NCI-H69 (cell line): ENCODE results near the gene CLMN.

Source experiments
- DNase-seq: peaks from one replicate; lab custom pipeline; 2025; lab: John Stamatoyannopoulos, UW

The CLMN gene, protein sequence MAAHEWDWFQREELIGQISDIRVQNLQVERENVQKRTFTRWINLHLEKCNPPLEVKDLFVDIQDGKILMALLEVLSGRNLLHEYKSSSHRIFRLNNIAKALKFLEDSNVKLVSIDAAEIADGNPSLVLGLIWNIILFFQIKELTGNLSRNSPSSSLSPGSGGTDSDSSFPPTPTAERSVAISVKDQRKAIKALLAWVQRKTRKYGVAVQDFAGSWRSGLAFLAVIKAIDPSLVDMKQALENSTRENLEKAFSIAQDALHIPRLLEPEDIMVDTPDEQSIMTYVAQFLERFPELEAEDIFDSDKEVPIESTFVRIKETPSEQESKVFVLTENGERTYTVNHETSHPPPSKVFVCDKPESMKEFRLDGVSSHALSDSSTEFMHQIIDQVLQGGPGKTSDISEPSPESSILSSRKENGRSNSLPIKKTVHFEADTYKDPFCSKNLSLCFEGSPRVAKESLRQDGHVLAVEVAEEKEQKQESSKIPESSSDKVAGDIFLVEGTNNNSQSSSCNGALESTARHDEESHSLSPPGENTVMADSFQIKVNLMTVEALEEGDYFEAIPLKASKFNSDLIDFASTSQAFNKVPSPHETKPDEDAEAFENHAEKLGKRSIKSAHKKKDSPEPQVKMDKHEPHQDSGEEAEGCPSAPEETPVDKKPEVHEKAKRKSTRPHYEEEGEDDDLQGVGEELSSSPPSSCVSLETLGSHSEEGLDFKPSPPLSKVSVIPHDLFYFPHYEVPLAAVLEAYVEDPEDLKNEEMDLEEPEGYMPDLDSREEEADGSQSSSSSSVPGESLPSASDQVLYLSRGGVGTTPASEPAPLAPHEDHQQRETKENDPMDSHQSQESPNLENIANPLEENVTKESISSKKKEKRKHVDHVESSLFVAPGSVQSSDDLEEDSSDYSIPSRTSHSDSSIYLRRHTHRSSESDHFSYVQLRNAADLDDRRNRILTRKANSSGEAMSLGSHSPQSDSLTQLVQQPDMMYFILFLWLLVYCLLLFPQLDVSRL

DNA sequence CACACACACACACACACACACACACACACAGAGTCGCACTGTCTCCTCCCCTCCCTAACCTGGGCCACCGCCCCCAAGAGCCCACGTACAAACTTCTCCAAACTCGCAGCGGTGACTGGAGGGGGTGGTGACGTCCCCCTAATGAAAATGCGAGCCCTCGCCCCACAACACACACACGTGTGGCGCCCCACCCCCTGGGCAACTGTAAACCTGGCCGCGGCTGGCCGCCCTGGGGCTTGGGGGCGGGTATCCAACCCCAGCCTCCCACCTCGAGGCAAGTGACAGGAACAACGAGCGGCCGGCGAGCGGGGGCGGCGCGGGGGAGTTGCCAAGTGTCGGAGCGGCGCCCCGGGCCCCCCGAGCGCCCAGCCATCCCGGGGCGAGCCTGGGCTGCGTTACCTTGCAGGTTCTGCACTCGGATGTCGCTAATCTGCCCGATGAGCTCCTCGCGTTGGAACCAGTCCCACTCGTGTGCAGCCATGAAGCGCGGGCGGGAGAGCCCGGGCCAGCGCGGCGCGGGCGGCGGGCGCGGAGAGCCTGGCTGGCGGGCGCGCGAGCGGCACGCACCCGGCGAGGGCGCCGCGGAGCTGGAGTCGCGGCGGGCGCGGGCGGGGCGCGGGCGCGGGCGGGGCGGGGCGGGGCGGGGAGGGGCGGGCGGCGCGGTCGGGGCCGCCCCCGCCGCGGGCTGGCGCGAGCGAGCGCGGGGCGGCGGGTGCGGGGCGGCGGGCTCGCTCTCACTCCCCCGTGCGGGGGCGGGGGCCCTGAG, at the start of gene CLMN:
Gene CLMN (minus strand): TSS at position 597 of the 766 bp plus-strand sequence. CDS start 116 bp downstream, at position 481.
- peak; percentile 79 for DNase-seq

DNA sequence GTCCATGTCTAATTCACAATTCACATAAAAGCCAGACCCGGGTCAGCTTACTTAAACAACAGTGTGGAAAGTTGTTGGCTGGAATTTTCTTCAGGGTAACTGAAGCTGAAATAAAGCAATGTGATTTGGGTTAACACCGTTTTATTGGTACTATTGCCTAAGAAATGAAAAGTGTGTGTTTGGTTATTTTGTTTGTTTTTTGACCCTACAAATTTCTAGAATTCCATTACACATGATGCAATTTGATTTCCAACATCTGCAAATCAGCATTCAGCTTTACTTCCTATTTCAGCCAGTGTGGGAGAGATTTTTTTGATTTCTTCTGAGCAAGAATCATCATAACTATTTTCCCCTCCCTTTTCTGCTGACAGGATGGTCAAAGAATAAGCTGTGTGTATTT, 45.7 kb upstream of the CLMN start:
- no peak for DNase-seq

DNA sequence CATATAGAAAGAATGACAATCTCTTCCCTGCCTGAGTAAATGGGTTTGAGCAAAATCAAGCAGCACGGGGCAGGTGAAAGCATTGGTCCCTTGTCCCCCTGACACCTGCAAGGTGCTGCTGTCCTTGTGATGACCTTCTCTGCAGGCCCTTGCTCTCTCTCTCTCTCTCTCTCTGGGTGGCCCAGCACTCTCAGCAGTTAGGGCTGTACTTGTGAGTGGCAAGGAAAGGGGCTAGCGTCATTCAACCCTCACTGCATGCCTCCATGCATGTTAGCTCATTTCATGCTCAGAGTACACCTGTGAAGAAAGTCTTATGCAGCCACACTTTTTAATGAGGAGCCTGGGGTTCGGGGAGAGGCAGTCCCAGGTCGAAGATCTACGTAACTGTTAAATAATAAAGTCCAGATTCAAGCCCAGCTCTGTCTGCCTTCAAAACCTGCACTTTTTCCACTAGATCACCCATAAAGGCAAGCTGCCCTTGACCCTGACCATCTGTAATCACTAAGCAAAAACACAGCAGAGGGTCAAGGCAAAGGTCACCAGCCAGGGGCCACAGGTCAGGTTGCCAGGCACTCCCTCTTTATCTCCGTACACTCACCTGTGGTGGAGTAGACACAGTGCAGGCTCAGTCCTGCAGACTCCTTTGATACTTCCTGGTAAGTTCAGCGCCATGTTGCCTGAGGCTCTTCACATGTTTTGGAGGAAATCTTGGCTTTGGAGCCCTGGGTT, 44.9 kb upstream of the CLMN start:
- DNase-seq, result no peak

DNA sequence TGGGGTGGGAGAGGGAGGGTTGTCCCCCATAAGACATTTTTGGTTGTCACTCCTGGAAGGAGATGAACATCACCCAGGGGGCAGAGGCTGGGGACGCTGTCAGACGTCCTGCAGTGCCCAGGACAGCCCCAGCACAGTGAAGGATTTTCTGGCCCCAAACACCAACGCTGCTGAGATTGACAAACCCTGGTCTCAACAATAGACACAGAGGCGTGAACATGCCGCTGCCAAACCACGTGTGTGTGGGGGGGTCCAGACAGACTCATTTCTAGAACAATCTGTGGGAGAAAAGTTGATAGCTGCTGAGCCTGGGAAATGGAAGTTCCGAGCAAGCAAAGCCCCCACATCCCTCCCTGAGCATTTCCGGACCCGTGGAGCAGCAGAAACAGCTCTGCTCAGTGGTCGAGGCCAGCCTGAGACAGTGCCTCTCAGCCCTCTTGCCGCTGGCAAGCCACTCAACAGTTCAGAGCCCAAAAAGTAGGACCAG, 43.8 kb upstream of the CLMN start:
- DNase-seq, result no peak

DNA sequence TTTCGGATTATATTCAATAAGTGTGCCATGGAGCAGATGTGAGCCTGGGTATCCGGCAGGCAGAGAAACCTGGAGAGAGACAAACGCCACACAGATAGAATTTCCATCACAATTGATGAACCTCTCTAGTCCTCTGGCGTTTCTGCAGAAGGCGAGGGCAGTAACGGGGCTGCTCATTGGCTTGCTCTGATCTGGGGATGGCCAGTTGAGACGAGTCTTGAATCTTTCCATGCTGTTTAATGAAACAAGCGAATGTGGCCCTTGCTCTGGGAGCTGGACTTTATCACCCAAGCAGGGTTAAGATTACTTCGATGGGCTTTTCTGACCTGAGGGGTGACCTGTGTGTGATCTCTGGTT, 42.4 kb upstream of the CLMN start:
- DNase-seq, result no peak

DNA sequence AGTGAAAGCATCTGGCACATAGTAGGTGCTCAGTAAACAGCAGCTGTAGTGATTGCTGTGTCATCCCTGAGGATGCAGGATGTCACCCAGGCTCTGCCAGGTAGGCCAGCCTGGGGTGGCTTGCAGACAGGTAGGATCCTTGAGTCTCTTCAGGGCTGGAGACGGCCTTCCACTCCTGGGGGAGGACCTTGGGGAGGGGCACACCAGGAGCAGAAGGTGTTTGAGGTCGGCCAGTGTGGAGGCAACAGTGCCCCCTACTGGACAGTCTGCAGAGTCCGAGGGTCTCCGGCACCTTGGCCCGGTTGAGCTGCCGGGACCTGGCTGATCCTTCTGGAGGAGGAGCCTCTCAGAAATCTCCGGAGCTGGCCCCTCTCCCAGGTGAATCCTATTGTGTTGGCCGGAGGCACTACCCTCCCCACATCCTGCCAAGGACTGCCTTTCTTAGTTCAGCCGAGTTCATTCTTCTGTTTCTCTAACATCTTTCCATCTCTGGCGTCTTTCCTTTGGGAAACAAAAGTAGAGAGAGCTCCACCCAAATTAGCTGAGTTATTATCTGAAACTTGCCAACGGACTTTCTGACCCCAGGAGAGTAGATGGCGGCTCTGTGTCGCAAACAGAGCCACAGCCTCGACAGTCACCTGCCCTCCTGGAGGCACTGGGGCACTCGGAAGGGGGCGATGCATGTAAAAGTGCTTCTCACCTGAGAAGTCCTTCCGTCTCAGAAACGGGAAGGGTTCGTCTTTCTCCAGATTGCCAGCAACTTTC, 41.8 kb upstream of the CLMN start:
- peak; percentile 16 for DNase-seq

DNA sequence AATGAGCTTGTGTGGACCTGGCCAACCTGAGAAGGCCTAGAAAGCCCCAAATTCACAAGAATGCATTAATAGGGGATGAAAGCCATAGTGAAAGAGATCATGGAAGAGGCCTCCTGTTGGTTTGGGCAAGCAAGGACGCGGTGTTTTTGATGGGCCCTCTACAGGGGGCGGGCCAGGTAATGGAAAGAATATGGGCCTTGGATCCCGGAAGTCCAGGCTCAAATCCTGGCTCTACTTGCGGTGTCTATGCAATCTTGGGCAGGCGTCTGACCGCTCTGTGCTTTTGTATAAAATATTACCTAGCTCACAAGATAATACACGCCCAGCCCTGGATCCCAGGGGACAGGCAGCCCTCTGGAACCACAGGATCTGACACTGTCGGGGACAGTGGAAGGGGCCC, 41.1 kb upstream of the CLMN start:
- DNase-seq, result no peak

DNA sequence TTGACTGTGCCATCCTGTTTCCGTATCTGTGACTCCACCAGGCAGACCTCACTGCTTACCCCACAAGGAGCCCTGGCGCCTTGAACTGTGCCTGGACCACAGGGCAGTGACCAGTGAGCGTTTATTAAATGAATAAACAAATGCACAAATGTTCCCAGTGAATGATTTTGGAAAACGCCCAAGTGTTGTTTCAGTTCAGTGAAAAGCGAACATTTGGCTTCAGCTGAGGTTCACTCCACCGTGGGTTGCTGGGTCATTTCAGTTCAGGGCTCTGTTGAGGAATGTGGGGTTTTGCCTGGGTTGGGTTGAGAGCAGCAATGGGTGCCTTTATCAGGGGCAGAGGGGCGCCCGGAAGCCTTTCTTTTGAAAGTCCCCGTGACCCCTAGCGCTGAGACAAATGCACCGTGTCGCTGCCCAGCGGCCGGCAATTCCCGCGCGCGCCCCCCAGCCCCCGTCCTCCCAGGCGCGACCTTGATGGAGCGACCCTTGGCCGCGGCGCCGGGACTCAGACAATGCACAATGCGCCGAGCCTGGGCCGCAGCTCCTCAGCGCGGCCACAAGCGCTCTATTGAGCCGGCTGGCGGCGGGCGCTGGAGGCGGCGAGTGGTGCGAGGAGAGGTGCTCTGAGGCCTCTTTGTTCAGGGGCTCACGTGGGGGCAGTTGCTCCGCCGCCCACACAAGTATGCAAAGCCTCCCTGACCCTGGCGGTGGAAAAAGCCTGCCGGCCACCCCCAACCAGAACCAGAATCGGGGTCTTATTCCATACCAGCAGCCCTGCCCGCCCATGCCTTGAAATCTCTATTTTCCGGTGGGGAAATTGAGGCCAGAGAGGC, 40.5 kb upstream of the CLMN start:
- no peak for DNase-seq

DNA sequence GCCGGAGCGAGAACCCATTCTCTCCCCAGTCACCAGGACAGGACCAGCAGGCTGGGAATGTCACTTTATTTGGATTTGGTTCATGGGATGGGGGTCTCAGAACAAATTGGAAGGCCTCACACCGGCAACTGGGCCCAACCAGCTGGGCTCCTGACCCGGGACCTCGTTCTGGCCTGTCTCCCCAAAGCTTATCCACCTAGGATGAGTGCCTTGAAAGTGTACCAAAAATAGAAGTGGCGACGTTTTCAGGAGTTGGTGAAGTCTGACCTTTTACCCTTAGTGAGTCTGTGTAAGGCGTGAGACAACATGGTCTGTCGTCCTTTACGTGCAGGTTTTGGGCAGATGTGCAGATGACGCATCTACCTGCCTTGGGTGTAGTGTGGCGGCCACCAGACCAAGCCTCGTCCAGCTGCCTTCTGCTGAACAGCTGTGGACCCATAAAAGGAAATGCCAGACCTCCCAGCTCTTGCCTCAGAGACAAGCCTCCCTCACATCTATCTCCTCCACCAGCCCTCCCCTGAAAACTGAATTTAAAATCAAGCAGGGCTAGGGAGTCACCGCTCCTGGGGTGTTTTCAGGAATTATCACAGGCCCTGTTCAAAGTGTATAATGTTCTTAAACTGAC, 36.6 kb upstream of the CLMN start:
- DNase-seq, result no peak

- DNase-seq, result no peak
These were observed 35.7 kb upstream of the CLMN start for GRCh38 chr14:95355422-95355821.

GRCh38 chr14:95354834-95355233, 35.1 kb upstream of the CLMN start:
- DNase-seq, result no peak

DNA sequence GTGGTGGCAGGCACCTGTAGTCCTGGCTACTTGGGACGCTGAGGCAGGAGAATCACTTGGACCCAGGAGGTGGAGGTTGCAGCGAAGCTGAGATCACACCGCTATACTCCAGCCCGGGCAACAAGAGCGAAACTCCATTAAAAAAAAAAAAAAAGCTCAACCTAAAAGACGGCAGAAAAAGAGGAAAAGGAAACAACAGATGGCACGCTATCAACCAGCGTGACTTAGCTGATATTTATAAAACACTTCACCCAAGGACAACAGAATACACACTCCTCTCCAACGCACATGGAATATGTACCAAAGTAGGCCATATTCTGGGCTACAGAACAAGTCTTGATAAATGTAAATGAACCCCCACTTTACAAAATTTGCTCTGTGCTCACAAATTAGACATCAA, 34.0 kb upstream of the CLMN start:
- DNase-seq, result no peak

- DNase-seq, result no peak
These were observed 33.3 kb upstream of the CLMN start for GRCh38 chr14:95353007-95353406.

- no peak for DNase-seq
These were observed 32.8 kb upstream of the CLMN start for GRCh38 chr14:95352481-95352880.

GRCh38 chr14:95349241-95349640, 29.5 kb upstream of the CLMN start:
- DNase-seq, result no peak

DNA sequence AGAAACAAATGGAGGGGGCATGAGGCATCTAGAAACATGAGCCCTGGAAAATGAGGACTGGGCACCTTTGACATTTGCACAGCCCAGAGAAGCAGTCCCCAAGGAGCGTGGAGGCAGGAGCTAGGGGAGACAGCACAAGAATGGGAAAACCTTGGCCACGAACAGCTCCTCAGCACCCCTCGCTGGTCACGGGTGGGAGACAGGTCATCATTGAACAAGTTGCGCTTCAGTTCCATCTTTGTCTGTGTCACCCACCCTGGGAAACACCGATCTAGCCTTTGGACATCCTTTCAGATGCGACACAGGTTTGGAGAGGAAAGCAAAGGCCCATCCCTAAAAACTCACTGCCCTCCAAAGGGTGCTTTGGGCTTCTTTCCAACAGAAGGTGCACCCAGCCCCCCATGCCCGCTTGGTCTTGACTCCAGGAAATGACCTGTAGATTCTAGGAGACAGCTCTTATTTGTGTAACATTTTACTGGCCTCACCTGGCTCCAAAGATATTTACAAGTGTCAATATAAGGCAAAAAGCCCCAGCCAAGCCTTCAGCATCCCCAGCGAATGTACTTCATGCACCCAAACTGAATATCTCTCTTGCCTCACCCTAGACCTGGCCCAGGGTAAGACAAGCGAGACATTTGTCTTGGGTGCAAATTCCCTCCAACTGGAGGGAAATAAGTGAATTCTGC, 28.8 kb upstream of the CLMN start:
- no peak for DNase-seq

- no peak for DNase-seq
These were observed 27.1 kb upstream of the CLMN start for GRCh38 chr14:95346820-95347219.

DNA sequence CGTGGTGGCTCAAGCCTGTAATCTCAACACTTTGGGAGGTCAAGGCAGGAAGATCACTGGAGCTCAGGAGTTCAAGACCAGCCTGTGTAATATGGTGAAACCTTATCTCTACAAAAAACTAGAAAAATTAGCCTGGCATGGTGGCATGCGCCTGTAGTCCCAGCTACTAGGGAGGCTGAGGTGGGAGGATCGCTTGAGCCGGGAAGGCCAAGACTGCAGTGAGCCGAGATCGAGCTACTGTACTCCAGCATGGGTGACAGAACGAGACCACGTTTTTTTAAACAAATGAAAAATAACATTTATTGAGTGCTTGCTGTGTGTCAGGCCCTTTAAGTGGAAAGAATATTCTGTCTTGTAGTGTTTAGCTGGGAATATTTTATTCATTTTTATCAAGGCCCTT, 26.6 kb upstream of the CLMN start:
- no peak for DNase-seq

DNA sequence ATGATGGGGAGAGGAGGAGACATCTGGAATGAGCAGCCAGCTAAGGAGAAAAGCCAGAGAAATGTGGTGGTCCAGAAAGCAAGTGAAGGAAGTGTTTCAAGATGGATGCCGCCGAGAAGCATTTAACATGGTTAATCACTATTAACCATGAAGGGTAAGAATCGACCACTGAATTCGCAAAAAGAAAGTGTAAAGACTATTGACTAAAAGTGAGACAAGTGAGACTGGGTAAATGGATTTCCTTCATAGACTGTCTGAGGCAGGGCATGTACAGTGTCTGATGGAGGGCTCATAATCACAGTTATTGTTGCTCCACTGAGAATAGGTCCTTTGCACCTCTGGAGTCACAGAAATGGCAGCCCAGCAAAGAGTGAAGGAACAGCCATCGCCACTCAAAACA, 25.3 kb upstream of the CLMN start:
- no peak for DNase-seq
